HCT116 (cell line): Measurements from ENCODE around the gene C20orf96. TPM values are rescaled to one million over a fixed set of nuclear protein-coding genes. Genes with fewer than 3 reads are reported as not detected.

Experiments used
- ATAC-seq: fragments of 200-7000 bp; cut with Tn5 transposase; 2 replicates; pipeline ENCODE4 v1.9.1; 2020; ENCODE audit warnings: mild to moderate bottlenecking, moderate library complexity
- BruUV-seq: library from RNA; stranded (reverse); fragments of 400-500 nt; replicated peaks from 2 replicates; lab custom pipeline; 2021; lab: Mats Ljungman, UMichigan
- CTCF ChIA-PET: fragments of 300-600 bp; sonication (Branson Sonifier 250); formaldehyde crosslinking; loops from one replicate; lab custom pipeline; 2021; ENCODE audit warnings: antibody characterized with exemption; lab: Charles Lee
- POLR2A ChIA-PET: fragments of 300-600, 350-600 bp; sonication (Branson Sonifier 250); formaldehyde crosslinking; loops from one replicate; lab custom pipeline; 2021; ENCODE audit warnings: antibody characterized with exemption; lab: Charles Lee
- RAD21 ChIA-PET, 2 experiments: fragments of 300-600 bp; sonication (Branson Sonifier 250); formaldehyde crosslinking; loops; one replicate each; lab custom pipeline; 2023; ENCODE audit warnings: low total read pairs in 2 of 2; ENCODE audit not compliant: uncharacterized antibody in 2 of 2, unreplicated experiment in 2 of 2, low non-redundant PET in 1 of 2; lab: Charles Lee
- DNase-seq: peaks from one replicate; pipeline ENCODE4 v3.0.0-alpha.2; 2010; ENCODE audit warnings: low read depth, low spot score
- H2AFZ ChIP-seq: fragments of 200-600 bp; shearing (Covaris generic), sonication (generic); 2 replicates; pipeline ENCODE4 v1.6.1; 2017; ENCODE audit warnings: low read depth, mixed run types, mixed read lengths, antibody characterized with exemption, low read length; ENCODE audit not compliant: poor library complexity, severe bottlenecking
- H3K27ac ChIP-seq: 2 replicates; pipeline ENCODE4 v1.5.1; 2012; ENCODE audit warnings: low read depth, low read length
- H3K27me3 ChIP-seq: fragments of 200-600 bp; sonication (generic); 2 replicates; pipeline ENCODE4 v1.6.1; 2016; ENCODE audit warnings: mixed run types, low read length, mixed read lengths; ENCODE audit not compliant: insufficient read depth
- H3K36me3 ChIP-seq, 2 experiments: fragments of 200-500 bp in 1 of 2; fragments of 200-600 bp in 1 of 2; sonication (Bioruptor generic) in 1 of 2; sonication (generic) in 1 of 2; 2 replicates each; pipeline versions ENCODE4 v1.5.1 to v1.6.1; 2014 to 2016; ENCODE audit warnings: low read length in 2 of 2, inconsistent platforms in 1 of 2, mixed read lengths in 1 of 2, mixed run types in 1 of 2; ENCODE audit not compliant: insufficient read depth in 2 of 2, control insufficient read depth in 1 of 2
- H3K4me1 ChIP-seq, 2 experiments: fragments of 200-600 bp in 1 of 2; sonication (generic) in 1 of 2; 2 replicates each; pipeline versions ENCODE4 v1.5.1 to v1.6.1; 2012 to 2017; ENCODE audit warnings: low read length in 2 of 2, inconsistent platforms in 1 of 2, mild to moderate bottlenecking in 1 of 2, mixed read lengths in 1 of 2, mixed run types in 1 of 2, moderate library complexity in 1 of 2; ENCODE audit not compliant: insufficient read depth in 2 of 2, control insufficient read depth in 1 of 2
- H3K4me2 ChIP-seq: fragments of 200-600 bp; sonication (generic); 2 replicates; pipeline ENCODE4 v1.6.1; 2017; ENCODE audit warnings: mixed run types, low read length, mixed read lengths
- H3K4me3 ChIP-seq, 2 experiments: fragments of 200-600 bp in 1 of 2; sonication (generic) in 1 of 2; replicated peaks in 1 of 2; 2 replicates each; pipeline ENCODE4 v1.5.1; 2011 to 2016; ENCODE audit warnings: low read length in 2 of 2, control low read depth in 1 of 2, low read depth in 1 of 2, mild to moderate bottlenecking in 1 of 2, mixed read lengths in 1 of 2, mixed run types in 1 of 2
- H3K79me2 ChIP-seq: fragments of 200-600 bp; sonication (generic); 2 replicates; pipeline ENCODE4 v1.6.1; 2017; ENCODE audit warnings: mild to moderate bottlenecking, mixed run types, low read length, moderate library complexity, mixed read lengths; ENCODE audit not compliant: insufficient read depth
- H3K9ac ChIP-seq: fragments of 200-600 bp; sonication (generic); 2 replicates; pipeline ENCODE4 v1.6.1; 2016; ENCODE audit warnings: low read length, mixed read lengths
- H3K9me2 ChIP-seq: fragments of 200-600 bp; sonication (generic), shearing (Covaris generic); 2 replicates; pipeline ENCODE4 v1.6.1; 2017; ENCODE audit warnings: mixed run types, mild to moderate bottlenecking, moderate library complexity; ENCODE audit not compliant: insufficient read depth
- H3K9me3 ChIP-seq, 2 experiments: fragments of 200-500 bp in 1 of 2; fragments of 200-600 bp in 1 of 2; sonication (Bioruptor generic) in 1 of 2; sonication (generic) in 1 of 2; 2 replicates each; pipeline ENCODE4 v1.6.1; 2014 to 2017; ENCODE audit warnings: low read length in 2 of 2, mixed read lengths in 2 of 2, inconsistent platforms in 1 of 2, low read depth in 1 of 2, mild to moderate bottlenecking in 1 of 2, mixed run types in 1 of 2, moderate library complexity in 1 of 2; ENCODE audit not compliant: control insufficient read depth in 1 of 2, insufficient read depth in 1 of 2
- H4K20me1 ChIP-seq: fragments of 200-600 bp; sonication (generic), shearing (Covaris generic); 2 replicates; pipeline ENCODE4 v1.6.1; 2017; ENCODE audit warnings: mixed run types, mild to moderate bottlenecking, moderate library complexity; ENCODE audit not compliant: insufficient read depth
- ATF3 ChIP-seq: IDR thresholded peaks from 2 replicates; pipeline ENCODE4 v1.6.1; 2012
- CEBPB ChIP-seq: IDR thresholded peaks from 2 replicates; pipeline ENCODE4 v1.6.1; 2012; ENCODE audit warnings: low read depth
- ELF1 ChIP-seq: IDR thresholded peaks from 2 replicates; pipeline ENCODE4 v1.6.1; 2012; ENCODE audit warnings: low read depth, borderline replicate concordance
- JUND ChIP-seq: IDR thresholded peaks from 2 replicates; pipeline ENCODE4 v1.6.1; 2012
- MAX ChIP-seq: IDR thresholded peaks from 2 replicates; pipeline ENCODE4 v1.6.1; 2012
- REST ChIP-seq: IDR thresholded peaks from 2 replicates; pipeline ENCODE4 v1.6.1; 2012; ENCODE audit warnings: low read depth
- SP1 ChIP-seq: IDR thresholded peaks from 2 replicates; pipeline ENCODE4 v1.6.1; 2012; ENCODE audit warnings: low read depth
- SRF ChIP-seq: IDR thresholded peaks from 2 replicates; pipeline ENCODE4 v1.6.1; 2012; ENCODE audit warnings: low read depth
- ZBTB33 ChIP-seq: IDR thresholded peaks from 2 replicates; pipeline ENCODE4 v1.6.1; 2011; ENCODE audit warnings: mild to moderate bottlenecking, low read length, moderate library complexity; ENCODE audit not compliant: insufficient replicate concordance; ENCODE audit errors: extremely low read depth
- ZNF274 ChIP-seq: fragments of 200-500 bp; sonication (Bioruptor generic); IDR thresholded peaks from 2 replicates; pipeline ENCODE4 v1.6.1; 2014; ENCODE audit warnings: mild to moderate bottlenecking, low read depth, low read length, inconsistent platforms
- intact Hi-C: fragments of 100-400 bp; cut with micrococcal nuclease; formaldehyde crosslinking; loops from 2 replicates; pipeline ENCODE4 v1.10.0; 2022
- total RNA-seq: library from RNA; stranded (reverse); gene quantifications from one replicate; pipeline ENCODE4 v1.2.1, GENCODE V29; 2021; ENCODE audit not compliant: unreplicated experiment
- TF ChIP-seq, protein P1 (sequence below), 3 experiments: fragments of 200-600 bp in 1 of 3; sonication (generic) in 1 of 3; IDR thresholded peaks in 2 of 3; conservative IDR thresholded peaks in 1 of 3; 2 replicates each; pipeline ENCODE4 v1.5.1; 2012 to 2017; ENCODE audit warnings: low read depth in 2 of 3, low read length in 2 of 3, antibody characterized with exemption in 1 of 3, borderline replicate concordance in 1 of 3, control low read depth in 1 of 3, mild to moderate bottlenecking in 1 of 3, mixed read lengths in 1 of 3, mixed run types in 1 of 3, moderate library complexity in 1 of 3; ENCODE audit not compliant: insufficient read depth in 1 of 3

The C20orf96 gene
- total RNA-seq, 1 experiment from 2014 or later = 22.1 TPM

DNA sequence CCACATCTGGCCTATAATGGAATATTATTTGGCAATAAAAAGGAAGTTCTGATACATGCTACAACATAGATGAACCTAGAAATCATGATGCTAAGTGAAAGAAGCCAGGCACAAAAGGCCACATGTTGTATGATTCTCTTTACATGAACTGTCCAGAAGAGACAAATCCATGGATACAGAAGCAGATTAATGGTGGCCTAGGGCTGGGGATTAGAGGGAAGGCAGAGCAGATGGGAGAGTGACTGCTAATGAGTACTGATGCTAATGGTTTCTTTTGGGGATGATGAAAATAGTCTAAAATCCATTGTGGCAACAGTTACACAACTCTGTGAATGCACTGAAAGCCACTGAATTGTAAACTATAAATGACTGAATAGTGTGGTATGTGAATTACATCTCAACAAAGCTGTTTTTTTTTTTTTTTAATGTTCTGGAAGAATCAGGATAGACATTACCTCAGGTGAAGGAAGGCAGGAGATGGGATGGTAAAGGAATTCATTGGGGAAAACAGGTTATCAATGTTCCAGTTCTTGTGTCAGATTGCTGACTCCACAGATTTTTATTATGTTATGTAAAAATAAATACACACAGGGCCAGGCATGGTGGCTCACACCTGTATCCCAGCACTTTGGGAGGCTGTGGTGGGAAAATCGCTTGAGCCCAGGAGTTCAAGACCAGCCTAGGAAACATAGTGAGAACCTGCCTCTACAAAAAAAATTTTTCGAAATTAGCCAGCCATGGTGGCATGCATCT lies 25.9 kb upstream of the C20orf96 start:
- no TSS peak for BruUV-seq
- H2AFZ ChIP-seq = no peak overlapping the region
- no peaks in the 10 kb centered on the region for H3K9me2 ChIP-seq
- TF ChIP-seq SP1 = no peak
- TF ChIP-seq ZBTB33 = no peak
- TF ChIP-seq MAX = no peak
- no peaks in the 10 kb centered on the region for H3K79me2 ChIP-seq
- H3K4me2 ChIP-seq = no peak overlapping the region
- CTCF ChIA-PET = no interaction called here
- H4K20me1 ChIP-seq = no peaks in the 10 kb centered on the region
- H3K27ac ChIP-seq = no peak overlapping the region
- intact Hi-C loops = no loop called here
- H3K36me3 ChIP-seq = no peaks in the 10 kb centered on the region
- no peaks in the 10 kb centered on the region for H3K27me3 ChIP-seq
- H3K9me3 ChIP-seq = no peaks in the 10 kb centered on the region
- ATAC-seq = no peak
- H3K4me1 ChIP-seq = peaks cover 0 to 8% of the 10 kb centered on the region in 2 experiments; a peak in 2 of 4 replicates
- H3K9ac ChIP-seq = no peak overlapping the region
- POLR2A ChIA-PET = no interaction called here
- DNase-seq = no peak
- RAD21 ChIA-PET = no interaction called here
- no peak overlapping the region for H3K4me3 ChIP-seq

- no peak overlapping the region for H3K9ac ChIP-seq
- H3K4me3 ChIP-seq = no peak overlapping the region
- ChIA-PET RAD21 (no interaction called here), POLR2A (no interaction called here), CTCF (no interaction called here)
- H3K4me1 ChIP-seq = peaks cover 0 to 8% of the 10 kb centered on the region in 2 experiments; a peak in 2 of 4 replicates
- no peaks in the 10 kb centered on the region for H3K79me2 ChIP-seq
- no peaks in the 10 kb centered on the region for H4K20me1 ChIP-seq
- no peaks in the 10 kb centered on the region for H3K36me3 ChIP-seq
- no peaks in the 10 kb centered on the region for H3K9me2 ChIP-seq
- H3K27me3 ChIP-seq = no peaks in the 10 kb centered on the region
- ATAC-seq (no peak), DNase-seq (no peak)
- intact Hi-C loops = no loop called here
- no TSS peak for BruUV-seq
- no peaks in the 10 kb centered on the region for H3K9me3 ChIP-seq
- H3K27ac ChIP-seq = no peak overlapping the region
- peak overlapping the region; percentile 19; the same call in 1 of the 2 replicates for H3K4me2 ChIP-seq
- H2AFZ ChIP-seq = no peak overlapping the region
- TF ChIP-seq ZNF274 (no peak), CEBPB (no peak), REST (no peak), JUND (0 out of 2 replicates have a peak, but pooled peaks have one; percentile 18), ATF3 (no peak), SRF (no peak), ELF1 (no peak)
- TF ChIP-seq, protein P1, sequence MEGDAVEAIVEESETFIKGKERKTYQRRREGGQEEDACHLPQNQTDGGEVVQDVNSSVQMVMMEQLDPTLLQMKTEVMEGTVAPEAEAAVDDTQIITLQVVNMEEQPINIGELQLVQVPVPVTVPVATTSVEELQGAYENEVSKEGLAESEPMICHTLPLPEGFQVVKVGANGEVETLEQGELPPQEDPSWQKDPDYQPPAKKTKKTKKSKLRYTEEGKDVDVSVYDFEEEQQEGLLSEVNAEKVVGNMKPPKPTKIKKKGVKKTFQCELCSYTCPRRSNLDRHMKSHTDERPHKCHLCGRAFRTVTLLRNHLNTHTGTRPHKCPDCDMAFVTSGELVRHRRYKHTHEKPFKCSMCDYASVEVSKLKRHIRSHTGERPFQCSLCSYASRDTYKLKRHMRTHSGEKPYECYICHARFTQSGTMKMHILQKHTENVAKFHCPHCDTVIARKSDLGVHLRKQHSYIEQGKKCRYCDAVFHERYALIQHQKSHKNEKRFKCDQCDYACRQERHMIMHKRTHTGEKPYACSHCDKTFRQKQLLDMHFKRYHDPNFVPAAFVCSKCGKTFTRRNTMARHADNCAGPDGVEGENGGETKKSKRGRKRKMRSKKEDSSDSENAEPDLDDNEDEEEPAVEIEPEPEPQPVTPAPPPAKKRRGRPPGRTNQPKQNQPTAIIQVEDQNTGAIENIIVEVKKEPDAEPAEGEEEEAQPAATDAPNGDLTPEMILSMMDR (IDR thresholded peaks at IDR 0.05 in 2 of 3, conservative IDR thresholded peaks at IDR 0.05 in 1 of 3; ENCODE audit: borderline replicate concordance in 1 of 3, insufficient read depth in 1 of 3, low read depth in 2 of 3, low read length in 2 of 3) = no peak
Observed at GRCh38 chr20:313948-314347, 23.4 kb upstream of the C20orf96 start.
